Trophoblast cell (in vitro differentiated cells and primary cell): ENCODE results near the gene PALM3.

ENCODE experiments used
- DNase-seq, 2 donors: peaks; one replicate each; pipeline ENCODE4 v3.0.0-alpha.2; 2016
- H2AFZ ChIP-seq: 2 replicates; pipeline ENCODE4 v1.6.1; 2013; ENCODE audit warnings: low read length, moderate library complexity, mild to moderate bottlenecking; ENCODE audit not compliant: insufficient read depth, poor library complexity
- H2AK5ac ChIP-seq: 2 replicates; pipeline ENCODE4 v1.6.1; 2013; ENCODE audit warnings: mild to moderate bottlenecking, low read length
- H2BK120ac ChIP-seq: 2 replicates; pipeline ENCODE4 v1.6.1; 2013; ENCODE audit warnings: low read length, mild to moderate bottlenecking, moderate library complexity; ENCODE audit not compliant: insufficient read depth, poor library complexity
- H2BK12ac ChIP-seq: 2 replicates; pipeline ENCODE4 v1.6.1; 2013; ENCODE audit warnings: mild to moderate bottlenecking, low read length, moderate library complexity
- H2BK5ac ChIP-seq: 2 replicates; pipeline ENCODE4 v1.6.1; 2013; ENCODE audit warnings: low read length, low read depth, moderate library complexity, mild to moderate bottlenecking; ENCODE audit not compliant: poor library complexity
- H3K14ac ChIP-seq: 2 replicates; pipeline ENCODE4 v1.6.1; 2013; ENCODE audit warnings: mild to moderate bottlenecking, low read length
- H3K18ac ChIP-seq: 2 replicates; pipeline ENCODE4 v1.6.1; 2013; ENCODE audit warnings: mild to moderate bottlenecking, low read length
- H3K23ac ChIP-seq: 2 replicates; pipeline ENCODE4 v1.6.1; 2013; ENCODE audit warnings: low read length
- H3K27ac ChIP-seq: 2 replicates; pipeline ENCODE4 v1.5.1; 2013; ENCODE audit warnings: low read depth, mild to moderate bottlenecking, inconsistent platforms, low read length, moderate library complexity
- H3K27me3 ChIP-seq: 2 replicates; pipeline ENCODE4 v1.6.1; 2013; ENCODE audit warnings: inconsistent platforms, mild to moderate bottlenecking, low read length, moderate library complexity; ENCODE audit not compliant: insufficient read depth
- H3K36me3 ChIP-seq, 2 experiments: 1 replicate in 1 of 2; 2 replicates in 1 of 2; pipeline ENCODE4 v1.6.1; 2013; ENCODE audit warnings: low read length in 2 of 2, mild to moderate bottlenecking in 2 of 2, moderate library complexity in 1 of 2; ENCODE audit not compliant: insufficient read depth in 2 of 2, control insufficient read depth in 1 of 2
- H3K4ac ChIP-seq: 2 replicates; pipeline ENCODE4 v1.6.1; 2013; ENCODE audit warnings: low read depth, mild to moderate bottlenecking, low read length, moderate library complexity
- H3K4me1 ChIP-seq, 2 experiments: 1 replicate in 1 of 2; 2 replicates in 1 of 2; pipeline ENCODE4 v1.6.1; 2013; ENCODE audit warnings: low read length in 2 of 2, mild to moderate bottlenecking in 2 of 2, moderate library complexity in 1 of 2; ENCODE audit not compliant: insufficient read depth in 2 of 2, control insufficient read depth in 1 of 2
- H3K4me2 ChIP-seq: 2 replicates; pipeline ENCODE4 v1.6.1; 2013; ENCODE audit warnings: inconsistent platforms, mild to moderate bottlenecking, low read length, moderate library complexity
- H3K4me3 ChIP-seq: 2 replicates; pipeline ENCODE4 v1.5.1; 2013; ENCODE audit warnings: mild to moderate bottlenecking, low read depth, low read length, inconsistent platforms
- H3K79me1 ChIP-seq: one replicate; pipeline ENCODE4 v1.6.1; 2013; ENCODE audit warnings: low read length
- H3K79me2 ChIP-seq: 2 replicates; pipeline ENCODE4 v1.6.1; 2013; ENCODE audit warnings: low read length, mild to moderate bottlenecking; ENCODE audit not compliant: control insufficient read depth, insufficient read depth, poor library complexity
- H3K9ac ChIP-seq: 2 replicates; pipeline ENCODE4 v1.6.1; 2013; ENCODE audit warnings: mild to moderate bottlenecking, low read length
- H3K9me3 ChIP-seq: 2 replicates; pipeline ENCODE4 v1.6.1; 2013; ENCODE audit warnings: low read depth, mild to moderate bottlenecking, control low read depth, inconsistent platforms, low read length; ENCODE audit not compliant: insufficient read depth
- H4K12ac ChIP-seq: 2 replicates; pipeline ENCODE4 v1.6.1; 2013; ENCODE audit warnings: low read depth, mild to moderate bottlenecking, low read length, moderate library complexity
- H4K8ac ChIP-seq: 2 replicates; pipeline ENCODE4 v1.6.1; 2013; ENCODE audit warnings: low read depth, mild to moderate bottlenecking, low read length, moderate library complexity
- H4K91ac ChIP-seq: one replicate; pipeline ENCODE4 v1.6.1; 2013; ENCODE audit warnings: low read depth, mild to moderate bottlenecking, low read length, moderate library complexity
- WGBS: extraction: QIAGEN DNeasy Blood & Tissue Kit; methylation state at CpG from one replicate; pipeline ENCODE4 v1.1.7; 2013; ENCODE audit warnings: missing lambda C conversion rate; ENCODE audit not compliant: insufficient read length, insufficient coverage; ENCODE audit errors: extremely low coverage; 5-methylcytosine and 5-hydroxymethylcytosine counted together

PALM3 gene

DNA sequence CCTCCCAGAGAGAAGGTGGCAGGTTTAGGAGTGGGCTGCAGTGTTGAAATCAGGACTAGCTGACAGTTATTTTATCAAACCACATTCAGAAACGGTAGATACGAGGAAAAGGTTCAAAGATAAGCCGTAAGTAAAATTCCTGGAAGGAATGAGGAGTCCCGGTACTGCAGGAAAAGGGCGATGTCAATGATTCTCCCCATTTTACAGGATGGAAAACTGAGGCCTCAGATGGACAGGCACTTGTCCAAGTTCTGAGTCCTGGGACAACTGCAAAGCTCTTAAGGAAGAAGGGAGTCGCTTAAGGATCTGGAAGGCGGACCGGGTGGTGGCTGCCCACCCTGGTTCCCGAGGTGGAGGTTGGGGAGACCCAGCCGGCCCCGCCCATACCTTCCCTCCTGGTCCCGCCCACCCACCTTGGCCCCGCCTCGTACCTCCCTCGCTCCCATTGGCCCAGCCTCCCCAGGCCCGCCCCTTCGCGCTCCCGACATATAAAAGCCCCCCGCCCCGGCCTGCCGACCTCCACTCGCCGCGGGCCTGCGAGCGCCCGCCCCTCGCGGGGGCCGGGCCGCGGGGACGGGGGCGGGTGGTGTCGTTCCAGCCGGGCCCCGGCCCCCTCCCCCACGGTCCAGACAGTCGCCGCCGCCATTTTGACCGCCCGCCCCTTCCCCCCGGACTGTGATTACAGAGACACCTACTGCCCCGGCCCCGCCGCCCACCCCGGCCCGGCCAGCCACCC, 56.4 kb downstream of the PALM3 start:
- Histone ChIP-seq H3K18ac (peak overlapping the region; percentile 89), H4K8ac (peak overlapping the region; percentile 80), H3K9ac (no peak overlapping the region), H3K27ac (peak overlapping the region; percentile 78), H3K4ac (peak overlapping the region; percentile 50), H2BK120ac (no peak overlapping the region), H3K9me3 (peaks cover 2% of the 10 kb centered on the region), H2AK5ac (no peak overlapping the region), H3K14ac (peak overlapping the region; percentile 71), H3K79me2 (peaks cover 5% of the 10 kb centered on the region), H4K91ac (peak overlapping the region; percentile 91), H3K27me3 (no peaks in the 10 kb centered on the region), H3K4me1 (peaks cover 11 to 20% of the 10 kb centered on the region in 2 experiments), H2BK5ac (peak overlapping the region; percentile 78), H3K4me3 (peak overlapping the region; percentile 90), H4K12ac (no peak overlapping the region), H3K79me1 (peaks cover 9% of the 10 kb centered on the region), H3K36me3 (no peaks in the 10 kb centered on the region), H3K23ac (no peak overlapping the region), H3K4me2 (peak overlapping the region; percentile 57), H2AFZ (no peak overlapping the region), H2BK12ac (no peak overlapping the region)
- no CpG with 5 or more reads among the region's 50 CpGs for WGBS
- peak; percentile 82 to 90 for DNase-seq

DNA sequence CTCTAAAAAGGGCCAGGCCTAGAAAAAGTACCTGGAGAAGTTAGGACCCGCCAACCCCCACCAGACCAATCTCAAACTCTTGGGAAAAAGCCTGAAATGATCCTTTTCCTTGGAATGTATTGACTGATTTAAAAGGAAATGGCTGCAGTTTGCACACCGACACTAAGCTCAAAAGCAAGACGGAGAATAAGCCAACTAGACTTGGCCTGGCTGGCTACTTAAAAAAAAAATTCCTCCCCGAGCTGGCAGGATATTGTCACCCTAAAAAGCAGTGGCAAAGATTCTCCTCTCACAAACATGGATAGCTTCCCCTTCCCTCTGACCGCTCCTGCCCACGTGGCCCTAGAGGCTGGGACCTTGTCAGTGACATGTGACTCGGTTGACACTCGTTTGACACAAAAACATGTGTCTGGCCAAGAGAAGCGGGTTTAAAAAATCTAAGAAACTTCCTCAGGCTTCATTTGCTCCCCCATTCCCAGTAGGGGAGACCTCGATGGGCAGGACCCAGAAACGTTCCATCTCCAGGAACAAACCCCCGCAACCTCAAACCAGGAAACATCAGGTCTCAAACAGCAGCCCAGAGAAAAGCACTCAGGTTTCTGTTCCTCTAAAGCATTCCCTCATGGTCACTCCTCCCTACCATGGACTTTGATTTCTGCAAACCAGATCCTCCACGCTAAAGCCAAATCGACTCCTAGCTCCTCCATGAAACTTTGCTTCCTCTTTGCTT, 57.1 kb downstream of the PALM3 start:
- no peak overlapping the region for H3K4me3 ChIP-seq
- peaks cover 2% of the 10 kb centered on the region for H3K9me3 ChIP-seq
- H3K4me2 ChIP-seq = no peak overlapping the region
- H3K14ac ChIP-seq = no peak overlapping the region
- no peak overlapping the region for H4K8ac ChIP-seq
- H3K23ac ChIP-seq = no peak overlapping the region
- H2BK5ac ChIP-seq = no peak overlapping the region
- H3K27me3 ChIP-seq = no peaks in the 10 kb centered on the region
- no peak overlapping the region for H4K12ac ChIP-seq
- H3K36me3 ChIP-seq = no peaks in the 10 kb centered on the region
- peaks cover 9% of the 10 kb centered on the region for H3K79me1 ChIP-seq
- H2AFZ ChIP-seq = no peak overlapping the region
- H3K9ac ChIP-seq = no peak overlapping the region
- peaks cover 5% of the 10 kb centered on the region for H3K79me2 ChIP-seq
- H3K4me1 ChIP-seq = peaks cover 11 to 20% of the 10 kb centered on the region in 2 experiments
- peak in 1 of 2 donors; percentile 62 for DNase-seq
- H3K4ac ChIP-seq = peak overlapping the region; percentile 13
- no peak overlapping the region for H3K27ac ChIP-seq
- no peak overlapping the region for H2AK5ac ChIP-seq
- no peak overlapping the region for H2BK12ac ChIP-seq
- H2BK120ac ChIP-seq = no peak overlapping the region
- no peak overlapping the region for H4K91ac ChIP-seq
- H3K18ac ChIP-seq = no peak overlapping the region
- no CpG with 5 or more reads among the region's 14 CpGs for WGBS
